Activated CD8-positive, alpha-beta T cell treated with anti-CD3 and anti-CD28 coated beads for 36 hours (primary cell): ENCODE results near the gene SIRT1. TPM values are rescaled to one million over a fixed set of nuclear protein-coding genes. Genes with fewer than 3 reads are reported as not detected.

Experiments used
- ATAC-seq: fragments of 200-7000 bp; cut with Tn5 transposase; one replicate; pipeline ENCODE4 v1.10.0; 2021; ENCODE audit warnings: mild to moderate bottlenecking, moderate library complexity
- CTCF ChIA-PET: fragments of 350-600 bp; sonication (Branson Sonifier 250); formaldehyde crosslinking; loops from one replicate; lab custom pipeline; 2021; ENCODE audit warnings: antibody characterized with exemption; lab: Charles Lee
- POLR2A ChIA-PET: fragments of 350-600 bp; sonication (Branson Sonifier 250); formaldehyde crosslinking; loops from one replicate; lab custom pipeline; 2021; ENCODE audit warnings: antibody characterized with exemption; lab: Charles Lee
- DNase-seq: peaks from one replicate; pipeline ENCODE4 v3.0.0-alpha.2; 2020
- H3K27ac Mint-ChIP-seq: one replicate; pipeline ENCODE4 v1.8.0; 2021; ENCODE audit warnings: mild to moderate bottlenecking, mixed read lengths
- H3K27me3 Mint-ChIP-seq: one replicate; pipeline ENCODE4 v1.8.0; 2021; ENCODE audit warnings: mixed read lengths
- H3K36me3 Mint-ChIP-seq: one replicate; pipeline ENCODE4 v1.8.0; 2021; ENCODE audit warnings: low read depth, mixed read lengths
- H3K4me1 Mint-ChIP-seq: one replicate; pipeline ENCODE4 v1.8.0; 2021; ENCODE audit warnings: low read depth, mixed read lengths
- H3K4me3 Mint-ChIP-seq: one replicate; pipeline ENCODE4 v1.8.0; 2021; ENCODE audit warnings: mild to moderate bottlenecking, moderate library complexity, mixed read lengths
- H3K9me3 Mint-ChIP-seq: one replicate; pipeline ENCODE4 v1.8.0; 2021; ENCODE audit warnings: mixed read lengths
- intact Hi-C: fragments of 100-400 bp; cut with micrococcal nuclease; formaldehyde crosslinking; loops from one replicate; pipeline ENCODE4 v1.10.0; 2022
- total RNA-seq, 2 experiments: library from RNA; stranded (reverse); gene quantifications; one replicate each; pipeline ENCODE4 v1.2.3, GENCODE V29; 2021
- TF ChIP-seq, protein P1 (sequence below): fragments of 200-600 bp; IDR thresholded peaks from one replicate; pipeline ENCODE4 v1.8.0; 2022; ENCODE audit warnings: antibody characterized with exemption, mild to moderate bottlenecking

The SIRT1 gene
- total RNA-seq, 2 experiments from 2014 or later, result 27.5 to 29.8 TPM

DNA sequence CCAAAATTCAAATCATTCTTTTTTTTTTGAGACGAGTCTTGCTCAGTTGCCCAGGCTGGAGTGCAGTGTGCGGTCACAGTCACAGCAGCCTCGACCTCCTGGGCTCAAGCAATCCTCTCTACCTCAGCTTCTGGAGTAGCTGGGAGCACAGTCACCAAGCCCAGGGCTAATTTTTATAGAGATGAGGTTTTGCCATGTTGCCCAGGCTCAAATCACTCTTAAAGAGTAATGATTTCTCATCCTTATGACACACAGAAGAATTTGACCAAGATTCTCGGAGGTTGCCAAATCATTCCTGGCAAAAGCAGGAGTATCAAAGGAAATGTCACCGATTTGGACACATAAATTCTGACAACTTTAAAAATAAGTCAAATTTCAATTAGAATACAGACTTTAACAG lies 39.1 kb downstream of the SIRT1 start:
- CTCF ChIA-PET, result interaction anchor here (1.2 kb wide), 1 partner anchor 232 kb away, joined by 3 read pairs; no protein-coding TSS in a partner anchor
- peaks cover 28% of the 10 kb centered on the region for H3K36me3 Mint-ChIP-seq
- H3K27me3 Mint-ChIP-seq, result no peaks in the 10 kb centered on the region
- intact Hi-C loops, result no loop called here
- H3K27ac Mint-ChIP-seq, result no peak overlapping the region
- ATAC-seq, result no peak
- H3K9me3 Mint-ChIP-seq, result no peaks in the 10 kb centered on the region
- no peak for DNase-seq
- TF ChIP-seq, protein P1, sequence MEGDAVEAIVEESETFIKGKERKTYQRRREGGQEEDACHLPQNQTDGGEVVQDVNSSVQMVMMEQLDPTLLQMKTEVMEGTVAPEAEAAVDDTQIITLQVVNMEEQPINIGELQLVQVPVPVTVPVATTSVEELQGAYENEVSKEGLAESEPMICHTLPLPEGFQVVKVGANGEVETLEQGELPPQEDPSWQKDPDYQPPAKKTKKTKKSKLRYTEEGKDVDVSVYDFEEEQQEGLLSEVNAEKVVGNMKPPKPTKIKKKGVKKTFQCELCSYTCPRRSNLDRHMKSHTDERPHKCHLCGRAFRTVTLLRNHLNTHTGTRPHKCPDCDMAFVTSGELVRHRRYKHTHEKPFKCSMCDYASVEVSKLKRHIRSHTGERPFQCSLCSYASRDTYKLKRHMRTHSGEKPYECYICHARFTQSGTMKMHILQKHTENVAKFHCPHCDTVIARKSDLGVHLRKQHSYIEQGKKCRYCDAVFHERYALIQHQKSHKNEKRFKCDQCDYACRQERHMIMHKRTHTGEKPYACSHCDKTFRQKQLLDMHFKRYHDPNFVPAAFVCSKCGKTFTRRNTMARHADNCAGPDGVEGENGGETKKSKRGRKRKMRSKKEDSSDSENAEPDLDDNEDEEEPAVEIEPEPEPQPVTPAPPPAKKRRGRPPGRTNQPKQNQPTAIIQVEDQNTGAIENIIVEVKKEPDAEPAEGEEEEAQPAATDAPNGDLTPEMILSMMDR, result no peak
- POLR2A ChIA-PET, result interaction anchor here (1.5 kb wide), 1 partner anchor 47 kb away, joined by 3 read pairs; no protein-coding TSS in a partner anchor
- H3K4me3 Mint-ChIP-seq, result no peak overlapping the region
- H3K4me1 Mint-ChIP-seq, result no peaks in the 10 kb centered on the region

DNA sequence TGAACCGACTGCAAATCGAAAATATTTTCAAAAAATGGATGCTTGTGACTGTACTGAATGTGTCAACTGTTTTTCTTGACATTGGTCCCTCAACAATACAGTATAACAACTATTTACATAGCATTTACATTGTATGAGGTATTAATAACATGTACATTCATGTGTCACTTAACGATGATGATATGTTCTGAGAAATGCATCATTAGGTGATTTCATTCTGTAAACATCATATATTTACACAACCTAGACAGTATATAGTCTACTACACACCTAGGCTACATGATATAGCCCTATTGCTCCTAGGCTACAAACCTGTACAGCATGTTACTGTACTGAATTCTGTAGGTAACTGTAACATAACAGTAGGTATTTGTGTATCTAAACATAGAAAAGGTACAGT lies 39.7 kb downstream of the SIRT1 start:
- no peak for DNase-seq
- intact Hi-C loops, result no loop called here
- Mint-ChIP-seq H3K36me3 (peaks cover 25% of the 10 kb centered on the region), H3K9me3 (no peaks in the 10 kb centered on the region), H3K27ac (no peak overlapping the region), H3K4me1 (no peaks in the 10 kb centered on the region), H3K4me3 (no peak overlapping the region), H3K27me3 (no peaks in the 10 kb centered on the region)
- ChIA-PET CTCF (interaction anchor here (1.8 kb wide), 1 partner anchor 136 kb away, joined by 4 read pairs; no protein-coding TSS in a partner anchor), POLR2A (interaction anchor here (1.5 kb wide), 1 partner anchor 46 kb away, joined by 3 read pairs; no protein-coding TSS in a partner anchor)
- ATAC-seq, result no peak
- TF ChIP-seq, protein P1, result no peak

DNA sequence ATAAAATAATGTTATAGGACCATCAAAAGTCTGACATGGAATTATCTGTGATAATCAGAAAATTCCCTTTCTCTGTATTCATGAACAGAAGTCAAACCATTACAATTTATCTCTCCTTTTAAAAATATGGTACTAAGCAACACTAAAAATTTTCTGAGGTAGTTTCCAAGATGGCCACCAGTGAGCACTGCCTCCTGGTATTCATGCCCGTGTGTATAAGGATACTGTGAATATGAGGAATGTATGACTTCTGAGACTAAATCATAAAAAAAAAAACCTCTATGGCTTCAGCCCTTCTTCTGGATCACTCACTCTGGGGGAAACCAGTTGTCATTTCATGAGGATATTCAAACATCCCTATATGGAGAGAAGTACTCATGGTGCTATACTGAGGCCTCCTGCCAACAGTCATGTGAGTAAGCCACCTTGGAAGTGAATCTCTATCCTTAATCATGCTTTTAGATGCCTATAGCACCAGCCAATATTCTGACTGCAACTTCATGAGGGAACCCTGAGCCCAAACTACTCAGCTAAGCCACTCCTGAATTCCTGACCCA lies 41.1 kb downstream of the SIRT1 start:
- CTCF ChIA-PET, result interaction anchor here (1.8 kb wide), 1 partner anchor 137 kb away, joined by 4 read pairs; no protein-coding TSS in a partner anchor
- no peak overlapping the region for H3K27ac Mint-ChIP-seq
- POLR2A ChIA-PET, result no interaction called here
- ATAC-seq (no peak), DNase-seq (no peak)
- TF ChIP-seq, protein P1, result no peak
- H3K36me3 Mint-ChIP-seq, result peaks cover 23% of the 10 kb centered on the region
- no peaks in the 10 kb centered on the region for H3K9me3 Mint-ChIP-seq
- intact Hi-C loops, result no loop called here
- no peak overlapping the region for H3K4me3 Mint-ChIP-seq
- no peaks in the 10 kb centered on the region for H3K27me3 Mint-ChIP-seq
- no peaks in the 10 kb centered on the region for H3K4me1 Mint-ChIP-seq

DNA sequence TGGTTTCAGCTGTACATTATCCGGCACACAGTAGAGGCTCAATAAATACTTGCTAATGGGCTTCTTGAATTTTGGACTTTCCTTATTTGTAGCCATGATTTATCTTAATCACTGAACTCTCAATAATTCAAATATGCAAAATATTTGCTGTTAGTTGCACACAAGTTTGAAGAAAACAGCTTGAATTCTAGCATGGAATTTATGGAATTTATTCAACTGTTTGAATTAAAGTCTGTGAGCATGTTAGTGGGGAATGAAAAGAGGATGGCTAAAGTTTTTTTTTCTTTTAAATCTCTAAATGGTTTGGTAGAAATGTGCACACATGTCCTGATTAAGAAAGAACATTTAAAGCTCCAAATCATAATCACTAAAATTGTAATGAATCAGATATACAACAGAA lies 42.5 kb downstream of the SIRT1 start:
- DNase-seq, result no peak
- H3K4me1 Mint-ChIP-seq, result no peaks in the 10 kb centered on the region
- ATAC-seq, result no peak
- TF ChIP-seq, protein P1, result no peak
- H3K36me3 Mint-ChIP-seq, result peaks cover 22% of the 10 kb centered on the region
- H3K9me3 Mint-ChIP-seq, result no peaks in the 10 kb centered on the region
- CTCF ChIA-PET, result interaction anchor here (0.6 to 0.8 kb wide), 2 partner anchors 26 to 138 kb away, joined by 3 read pairs; no protein-coding TSS in a partner anchor
- no peaks in the 10 kb centered on the region for H3K27me3 Mint-ChIP-seq
- H3K27ac Mint-ChIP-seq, result no peak overlapping the region
- POLR2A ChIA-PET, result interaction anchor here (0.8 kb wide), 1 partner anchor 11 kb away, joined by 3 read pairs; no protein-coding TSS in a partner anchor
- intact Hi-C loops, result no loop called here
- no peak overlapping the region for H3K4me3 Mint-ChIP-seq

DNA sequence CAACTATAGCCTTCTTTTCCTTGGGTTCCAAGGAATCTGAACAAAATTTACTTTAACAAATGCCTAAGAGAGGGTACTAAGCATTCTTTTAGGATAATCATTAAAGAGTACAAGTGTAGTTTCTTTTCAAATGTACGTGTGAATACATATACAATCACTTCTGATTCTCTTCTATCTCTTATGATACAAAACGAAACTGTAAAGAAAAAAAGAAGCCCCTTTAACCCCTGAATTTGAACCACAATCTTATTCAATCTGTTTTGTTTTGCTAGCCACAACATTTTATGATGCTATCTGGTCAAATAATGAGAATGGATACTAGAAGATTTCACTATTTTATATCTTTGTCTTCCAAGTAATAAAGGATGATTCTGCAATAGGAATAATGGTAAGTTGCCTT lies 48.7 kb downstream of the SIRT1 start:
- CTCF ChIA-PET, result interaction anchor here (0.6 to 1.0 kb wide), 2 partner anchors 10 to 114 kb away, joined by 3 to 4 read pairs; no protein-coding TSS in a partner anchor
- Mint-ChIP-seq H3K9me3 (no peaks in the 10 kb centered on the region), H3K4me1 (peaks cover 3% of the 10 kb centered on the region), H3K27me3 (no peaks in the 10 kb centered on the region), H3K4me3 (no peak overlapping the region), H3K36me3 (peaks cover 11% of the 10 kb centered on the region), H3K27ac (peak overlapping the region; percentile 8)
- POLR2A ChIA-PET, result no interaction called here
- ATAC-seq (no peak), DNase-seq (no peak)
- TF ChIP-seq, protein P1, result no peak
- intact Hi-C loops, result no loop called here
